PC-9 (cell line): Measurements from ENCODE around the gene TAGLN2. TPM values are rescaled to one million over a fixed set of nuclear protein-coding genes. Genes with fewer than 3 reads are reported as not detected.

Experiments used
- BruUV-seq: library from RNA; stranded (reverse); fragments of 400-500 nt; replicated peaks from 2 replicates; lab custom pipeline; 2021; lab: Mats Ljungman, UMichigan
- CTCF ChIA-PET: fragments of 300-600 bp; sonication (Branson Sonifier 250); formaldehyde crosslinking; loops from one replicate; lab custom pipeline; 2022; ENCODE audit warnings: antibody characterized with exemption; lab: Charles Lee
- POLR2A ChIA-PET: fragments of 300-600 bp; sonication (Branson Sonifier 250); formaldehyde crosslinking; loops from one replicate; lab custom pipeline; 2022; ENCODE audit warnings: antibody characterized with exemption; ENCODE audit not compliant: unreplicated experiment; lab: Charles Lee
- DNase-seq, 2 experiments: peaks; one replicate each; pipeline versions ENCODE4 v3.0.0 to v3.0.0-alpha.2; 2015 to 2022; ENCODE audit warnings: mixed read lengths in 1 of 2
- H2AFZ ChIP-seq: fragments of 200-600 bp; sonication (generic); 2 replicates; pipeline ENCODE4 v1.8.1; 2017; ENCODE audit warnings: antibody characterized with exemption
- H3F3A ChIP-seq: fragments of 200-600 bp; sonication (generic); 2 replicates; pipeline ENCODE4 v1.8.1; 2017; ENCODE audit warnings: antibody characterized with exemption, mild to moderate bottlenecking, low read depth; ENCODE audit not compliant: insufficient read depth
- H3K27ac ChIP-seq: fragments of 200-600 bp; sonication (generic); 2 replicates; pipeline ENCODE4 v1.6.1; 2016; ENCODE audit warnings: mixed run types
- H3K27me3 ChIP-seq: fragments of 200-600 bp; sonication (generic); 2 replicates; pipeline ENCODE4 v1.6.1; 2016; ENCODE audit warnings: low read depth, mixed run types; ENCODE audit not compliant: insufficient read depth
- H3K36me3 ChIP-seq: fragments of 200-600 bp; sonication (generic); 2 replicates; pipeline ENCODE4 v1.6.1; 2016; ENCODE audit warnings: low read depth, mixed run types
- H3K4me1 ChIP-seq: fragments of 200-600 bp; sonication (generic); replicated peaks from 2 replicates; pipeline ENCODE4 v1.6.1; 2016; ENCODE audit warnings: mixed run types; ENCODE audit not compliant: insufficient read depth
- H3K4me2 ChIP-seq: fragments of 200-600 bp; sonication (generic); 2 replicates; pipeline ENCODE4 v1.6.1; 2017; ENCODE audit warnings: mixed run types
- H3K4me3 ChIP-seq: fragments of 200-600 bp; sonication (generic); 2 replicates; pipeline ENCODE4 v1.6.1; 2016; ENCODE audit warnings: mixed run types
- H3K79me2 ChIP-seq: fragments of 200-600 bp; sonication (generic); 2 replicates; pipeline ENCODE4 v1.6.1; 2017; ENCODE audit warnings: low read depth, mixed run types
- H3K9me2 ChIP-seq: fragments of 200-600 bp; sonication (generic); 2 replicates; pipeline ENCODE4 v1.8.1; 2017; ENCODE audit warnings: mild to moderate bottlenecking; ENCODE audit not compliant: insufficient read depth
- H3K9me3 ChIP-seq: fragments of 200-600 bp; sonication (generic); 2 replicates; pipeline ENCODE4 v1.8.1; 2016; ENCODE audit warnings: low read depth; ENCODE audit not compliant: insufficient read depth
- H4K20me1 ChIP-seq: fragments of 200-600 bp; sonication (generic); 2 replicates; pipeline ENCODE4 v1.8.1; 2017; ENCODE audit not compliant: insufficient read depth
- EZH2 ChIP-seq: fragments of 200-600 bp; sonication (generic); IDR thresholded peaks from 2 replicates; pipeline ENCODE4 v1.8.0; 2017; ENCODE audit warnings: antibody characterized with exemption, low read depth
- intact Hi-C: fragments of 100-400 bp; cut with micrococcal nuclease; formaldehyde crosslinking; loops from one replicate; pipeline ENCODE4 v1.10.0; 2022; ENCODE audit not compliant: unreplicated experiment
- total RNA-seq: library from RNA; stranded (reverse); gene quantifications from 2 replicates; pipeline ENCODE4 v1.2.3, GENCODE V29; 2021
- TF ChIP-seq, protein P1 (sequence below): fragments of 200-600 bp; sonication (generic); conservative IDR thresholded peaks from 2 replicates; pipeline ENCODE4 v1.6.1; 2017; ENCODE audit warnings: mixed run types, antibody characterized with exemption, mild to moderate bottlenecking, moderate library complexity

TAGLN2 gene
- total RNA-seq, 1 experiment from 2014 or later = 473 TPM

DNA sequence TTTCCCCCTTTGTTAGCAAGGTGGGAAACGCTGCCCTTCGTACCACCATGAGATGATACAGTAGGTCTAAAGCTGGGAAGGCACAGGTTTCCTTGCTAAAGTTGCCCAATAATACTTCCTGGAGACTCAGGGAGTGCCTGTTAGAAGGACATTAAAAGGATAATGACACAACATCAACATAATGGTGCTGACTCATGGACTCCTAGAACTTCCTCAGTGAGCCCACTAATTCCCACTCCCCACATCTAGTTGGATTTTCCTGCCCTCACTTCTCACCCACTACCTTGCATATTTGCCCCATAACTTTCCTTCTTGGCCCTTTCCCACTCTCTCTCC lies 42.8 kb downstream of the TAGLN2 start:
- Histone ChIP-seq H3K27ac (peak overlapping the region; percentile 98), H3K4me2 (peak overlapping the region; percentile 70), H3K4me1 (peaks cover 57% of the 10 kb centered on the region), H3F3A (peaks cover 43% of the 10 kb centered on the region), H4K20me1 (no peaks in the 10 kb centered on the region), H3K9me3 (no peaks in the 10 kb centered on the region), H3K27me3 (no peaks in the 10 kb centered on the region), H3K9me2 (no peaks in the 10 kb centered on the region), H3K36me3 (no peaks in the 10 kb centered on the region; the same call in 1 of the 2 replicates), H3K79me2 (no peaks in the 10 kb centered on the region), H3K4me3 (peak overlapping the region; percentile 19; the same call in 1 of the 2 replicates), H2AFZ (no peak overlapping the region)
- intact Hi-C loops = loop anchor here (1.0 kb wide), 1 partner anchor 15 kb away; no protein-coding TSS in a partner anchor
- CTCF ChIA-PET = no interaction called here
- peak in 1 of 2 experiments; percentile 80 for DNase-seq
- TF ChIP-seq EZH2 = no peak
- TF ChIP-seq, protein P1, sequence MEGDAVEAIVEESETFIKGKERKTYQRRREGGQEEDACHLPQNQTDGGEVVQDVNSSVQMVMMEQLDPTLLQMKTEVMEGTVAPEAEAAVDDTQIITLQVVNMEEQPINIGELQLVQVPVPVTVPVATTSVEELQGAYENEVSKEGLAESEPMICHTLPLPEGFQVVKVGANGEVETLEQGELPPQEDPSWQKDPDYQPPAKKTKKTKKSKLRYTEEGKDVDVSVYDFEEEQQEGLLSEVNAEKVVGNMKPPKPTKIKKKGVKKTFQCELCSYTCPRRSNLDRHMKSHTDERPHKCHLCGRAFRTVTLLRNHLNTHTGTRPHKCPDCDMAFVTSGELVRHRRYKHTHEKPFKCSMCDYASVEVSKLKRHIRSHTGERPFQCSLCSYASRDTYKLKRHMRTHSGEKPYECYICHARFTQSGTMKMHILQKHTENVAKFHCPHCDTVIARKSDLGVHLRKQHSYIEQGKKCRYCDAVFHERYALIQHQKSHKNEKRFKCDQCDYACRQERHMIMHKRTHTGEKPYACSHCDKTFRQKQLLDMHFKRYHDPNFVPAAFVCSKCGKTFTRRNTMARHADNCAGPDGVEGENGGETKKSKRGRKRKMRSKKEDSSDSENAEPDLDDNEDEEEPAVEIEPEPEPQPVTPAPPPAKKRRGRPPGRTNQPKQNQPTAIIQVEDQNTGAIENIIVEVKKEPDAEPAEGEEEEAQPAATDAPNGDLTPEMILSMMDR = no peak
- BruUV-seq = no TSS peak
- POLR2A ChIA-PET = no interaction called here

DNA sequence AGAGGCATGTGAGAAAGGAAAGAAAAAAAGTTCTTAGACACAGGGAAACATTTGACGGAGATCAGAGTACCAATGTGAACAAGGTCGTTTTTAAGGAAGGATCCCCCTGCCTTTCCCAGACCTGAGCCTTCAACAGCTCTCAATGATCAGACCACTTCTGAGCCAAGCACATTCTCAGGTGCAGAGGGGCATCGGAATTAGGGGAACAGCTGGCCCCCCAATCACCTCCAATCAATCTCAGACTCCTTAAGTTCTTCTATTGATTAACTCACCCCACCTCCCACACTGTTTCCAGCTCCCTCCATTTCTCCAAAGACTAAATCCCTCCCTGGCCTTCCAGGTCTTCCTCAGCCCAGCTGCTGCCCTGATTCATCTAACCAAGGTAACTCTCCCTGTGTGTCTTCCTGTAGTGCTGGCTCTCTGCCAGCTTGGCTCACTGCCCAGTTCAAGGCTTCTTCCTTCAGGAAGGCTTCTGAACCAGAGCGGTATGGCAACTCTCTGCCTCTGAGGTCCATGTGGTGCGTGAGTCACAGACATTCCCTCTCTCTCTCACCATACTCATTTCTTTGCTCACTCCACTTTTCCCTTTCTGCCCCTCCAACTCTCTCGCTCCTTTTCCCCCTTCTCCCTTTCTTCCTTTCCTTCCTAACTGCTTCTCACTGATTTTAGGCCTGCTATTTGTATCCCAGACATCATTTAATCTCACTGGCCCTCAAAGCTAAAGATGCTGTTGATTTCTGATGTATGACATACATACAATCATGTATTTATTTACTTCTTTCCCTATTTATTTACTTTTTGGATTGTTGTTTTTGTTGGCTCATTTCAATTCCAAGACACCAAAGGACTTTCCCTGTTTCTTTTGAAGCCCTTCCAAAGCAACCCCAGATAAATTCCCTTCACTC lies 43.4 kb downstream of the TAGLN2 start:
- Histone ChIP-seq H2AFZ (no peak overlapping the region), H3K36me3 (no peaks in the 10 kb centered on the region; the same call in 1 of the 2 replicates), H3K27me3 (no peaks in the 10 kb centered on the region), H3K79me2 (no peaks in the 10 kb centered on the region), H4K20me1 (no peaks in the 10 kb centered on the region), H3K9me2 (no peaks in the 10 kb centered on the region), H3K27ac (peak overlapping the region; percentile 98), H3F3A (peaks cover 43% of the 10 kb centered on the region), H3K4me2 (peak overlapping the region; percentile 70), H3K9me3 (no peaks in the 10 kb centered on the region), H3K4me1 (peaks cover 57% of the 10 kb centered on the region), H3K4me3 (peak overlapping the region; percentile 19; the same call in 1 of the 2 replicates)
- peak; percentile 97 to 98 for DNase-seq
- intact Hi-C loops = loop anchor here (1.0 to 2.0 kb wide), 2 partner anchors 15 to 27 kb away; no protein-coding TSS in a partner anchor
- CTCF ChIA-PET = interaction anchor here (0.6 kb wide), 1 partner anchor 8 kb away, joined by 3 read pairs; no protein-coding TSS in a partner anchor
- TF ChIP-seq, protein P1 = no peak
- no peak for TF ChIP-seq EZH2
- BruUV-seq = TSS peak; percentile 91
- POLR2A ChIA-PET = interaction anchor here (0.6 to 1.2 kb wide), 3 partner anchors 10 to 43 kb away, joined by 3 to 4 read pairs (median 3); partner anchors contain the start of gene TAGLN2

DNA sequence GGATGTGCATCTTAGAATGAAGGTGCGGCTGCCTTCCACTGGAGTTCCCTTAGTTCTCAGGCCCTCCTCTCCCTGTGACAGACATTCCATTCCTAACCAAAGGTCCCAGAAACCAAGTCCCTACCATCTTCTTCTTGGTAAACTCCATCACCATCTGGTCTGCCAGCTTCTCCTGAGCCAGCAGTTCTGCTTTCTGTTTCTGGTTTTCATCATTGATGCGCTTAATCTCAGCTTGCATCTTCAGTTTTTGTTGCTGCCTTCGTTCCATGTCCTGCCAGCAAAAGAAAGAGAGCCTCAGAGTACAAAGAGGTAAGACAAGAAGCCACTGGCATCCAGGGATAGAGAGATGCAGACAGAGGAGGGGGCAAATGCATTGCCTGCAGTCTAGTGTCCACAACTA lies 44.9 kb downstream of the TAGLN2 start:
- Histone ChIP-seq H3K36me3 (no peaks in the 10 kb centered on the region; the same call in 1 of the 2 replicates), H3K27me3 (no peaks in the 10 kb centered on the region), H3K9me2 (no peaks in the 10 kb centered on the region), H3F3A (peaks cover 43% of the 10 kb centered on the region), H3K4me1 (peaks cover 57% of the 10 kb centered on the region), H4K20me1 (no peaks in the 10 kb centered on the region), H3K79me2 (no peaks in the 10 kb centered on the region), H3K27ac (peak overlapping the region; percentile 98), H3K9me3 (no peaks in the 10 kb centered on the region), H3K4me3 (no peak overlapping the region), H2AFZ (no peak overlapping the region), H3K4me2 (peak overlapping the region; percentile 44)
- BruUV-seq = no TSS peak
- ChIA-PET POLR2A (interaction anchor here (0.7 kb wide), 2 partner anchors 10 to 60 kb away, joined by 4 to 7 read pairs; no protein-coding TSS in a partner anchor), CTCF (interaction anchor here (0.6 to 0.9 kb wide), 2 partner anchors 123 to 499 kb away, joined by 3 to 4 read pairs; no protein-coding TSS in a partner anchor)
- no peak for DNase-seq
- intact Hi-C loops = loop anchor here (2.0 kb wide), 1 partner anchor 26 kb away; no protein-coding TSS in a partner anchor
- TF ChIP-seq, protein P1 = no peak
